ENCODE measurements around the gene MED13L.

The MED13L gene

GRCh38 chr12:115993737-115994136 is 283.8 kb downstream of the MED13L start:
- DNase-seq (ENCODE audit: low read depth), result peak; percentile 15
- no peak for TF ChIP-seq CTCF (conservative IDR thresholded peaks at IDR 0.05; ENCODE audit: low read length)
- no peak overlapping the region for H3K4me3 ChIP-seq (ENCODE audit: low read length)

- DNase-seq (ENCODE audit: low read depth), result no peak
- no peak for TF ChIP-seq CTCF (conservative IDR thresholded peaks at IDR 0.05; ENCODE audit: low read length)
- no peak overlapping the region for H3K4me3 ChIP-seq (ENCODE audit: low read length)
These were observed 287.3 kb downstream of the MED13L start for GRCh38 chr12:115990241-115990640.

- no peak for TF ChIP-seq CTCF (conservative IDR thresholded peaks at IDR 0.05; ENCODE audit: low read length)
- H3K4me3 ChIP-seq (ENCODE audit: low read length), result no peak overlapping the region
- DNase-seq (ENCODE audit: low read depth), result no peak
These were observed 288.6 kb downstream of the MED13L start for GRCh38 chr12:115988625-115989563.

GRCh38 chr12:115988212-115988611 is 289.3 kb downstream of the MED13L start:
- no peak overlapping the region for H3K4me3 ChIP-seq (ENCODE audit: low read length)
- no peak for DNase-seq (ENCODE audit: low read depth)
- no peak for TF ChIP-seq CTCF (conservative IDR thresholded peaks at IDR 0.05; ENCODE audit: low read length)

GRCh38 chr12:115984616-115985015 is 292.9 kb downstream of the MED13L start:
- TF ChIP-seq CTCF (conservative IDR thresholded peaks at IDR 0.05; ENCODE audit: low read length), result no peak
- DNase-seq (ENCODE audit: low read depth), result no peak
- no peak overlapping the region for H3K4me3 ChIP-seq (ENCODE audit: low read length)

- no peak overlapping the region for H3K4me3 ChIP-seq (ENCODE audit: low read length)
- no peak for DNase-seq (ENCODE audit: low read depth)
- peak; percentile 39 for TF ChIP-seq CTCF (conservative IDR thresholded peaks at IDR 0.05; ENCODE audit: low read length)
These were observed 294.2 kb downstream of the MED13L start for GRCh38 chr12:115983226-115983798.

- TF ChIP-seq CTCF (conservative IDR thresholded peaks at IDR 0.05; ENCODE audit: low read length), result no peak
- DNase-seq (ENCODE audit: low read depth), result no peak
These were observed 297.2 kb downstream of the MED13L start for GRCh38 chr12:115980339-115980738.

More at GRCh38 chr12:115980339-115980738, 297.2 kb downstream of the MED13L start:
- no peak overlapping the region for H3K4me3 ChIP-seq (ENCODE audit: low read length)
